AG09309 (cell line): Measurements from ENCODE around the gene TMEM63A.
"Not testable (repeated sequence)": the region's sequence is repeated elsewhere in the genome, so short reads cannot be mapped to it uniquely, and the experiment has no call there.

Experiments used
- DNase-seq: peaks from one replicate; pipeline ENCODE4 v3.0.0-alpha.2; 2010; ENCODE audit warnings: low read depth
- H3K4me3 ChIP-seq: 2 replicates; pipeline ENCODE4 v1.5.1; 2011; ENCODE audit warnings: mild to moderate bottlenecking, low read depth, low read length, moderate library complexity; ENCODE audit not compliant: control insufficient read depth
- CTCF ChIP-seq: IDR thresholded peaks from 2 replicates; pipeline ENCODE4 v1.5.1; 2011; ENCODE audit warnings: mild to moderate bottlenecking, low read depth, low read length, inconsistent platforms; ENCODE audit not compliant: insufficient read depth, control insufficient read depth; ENCODE audit errors: missing control alignments

TMEM63A gene

DNA sequence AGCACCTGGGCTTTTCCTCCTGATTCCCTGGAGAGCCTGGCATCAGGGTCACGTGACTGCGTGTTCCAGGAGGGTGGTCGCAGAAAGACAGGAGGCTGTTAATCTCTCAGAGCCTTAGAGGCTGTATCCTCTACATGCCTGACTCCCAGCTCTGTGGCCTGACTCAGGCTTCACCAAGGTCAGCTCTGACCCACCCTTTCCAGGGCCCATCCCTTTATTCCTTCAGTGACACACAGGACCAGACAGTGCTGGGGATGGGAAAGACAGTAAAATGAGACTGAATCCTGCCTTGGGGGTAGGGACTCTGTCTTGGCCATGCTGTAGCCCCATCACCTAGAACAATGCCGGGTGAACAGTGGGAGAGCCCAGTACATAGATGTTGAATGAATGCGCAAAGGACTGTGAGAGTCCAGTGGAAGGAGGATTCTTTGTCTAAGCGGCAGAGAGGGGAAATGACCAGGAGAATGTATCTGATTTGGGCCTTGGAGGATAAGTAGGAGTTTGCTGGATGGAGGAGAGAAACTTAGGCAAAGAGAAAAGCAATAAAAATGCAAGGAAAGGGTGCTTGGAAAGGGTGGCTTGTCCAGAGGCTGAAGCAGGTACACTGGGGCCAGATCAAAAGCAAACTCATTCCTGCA lies 39.3 kb downstream of the TMEM63A start:
- DNase-seq: no peak
- no peak for TF ChIP-seq CTCF
- no peak overlapping the region for H3K4me3 ChIP-seq

DNA sequence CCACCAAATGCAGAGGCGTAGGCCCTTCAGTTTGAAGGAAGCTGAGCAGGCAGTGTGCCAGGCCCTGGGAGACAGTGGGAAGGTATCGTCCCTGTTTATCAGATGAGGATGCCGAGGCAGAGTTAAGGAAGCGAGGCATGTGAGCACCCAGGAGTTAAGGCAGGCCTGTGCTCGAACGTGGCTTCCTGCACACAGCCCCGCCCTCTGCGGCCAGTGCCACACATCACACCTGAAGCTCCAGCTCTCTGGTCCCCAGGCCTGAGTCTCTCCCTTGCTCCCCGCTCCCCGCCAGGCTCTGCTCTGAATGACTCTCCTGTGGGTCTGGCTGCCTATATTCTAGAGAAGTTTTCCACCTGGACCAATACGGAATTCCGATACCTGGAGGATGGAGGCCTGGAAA lies 40.1 kb downstream of the TMEM63A start:
- H3K4me3 ChIP-seq: no peak overlapping the region
- DNase-seq: no peak
- no peak for TF ChIP-seq CTCF

GRCh38 chr1:225840713-225841112 lies 41.5 kb downstream of the TMEM63A start:
- DNase-seq: no peak
- no peak for TF ChIP-seq CTCF
- no peak overlapping the region for H3K4me3 ChIP-seq

DNA sequence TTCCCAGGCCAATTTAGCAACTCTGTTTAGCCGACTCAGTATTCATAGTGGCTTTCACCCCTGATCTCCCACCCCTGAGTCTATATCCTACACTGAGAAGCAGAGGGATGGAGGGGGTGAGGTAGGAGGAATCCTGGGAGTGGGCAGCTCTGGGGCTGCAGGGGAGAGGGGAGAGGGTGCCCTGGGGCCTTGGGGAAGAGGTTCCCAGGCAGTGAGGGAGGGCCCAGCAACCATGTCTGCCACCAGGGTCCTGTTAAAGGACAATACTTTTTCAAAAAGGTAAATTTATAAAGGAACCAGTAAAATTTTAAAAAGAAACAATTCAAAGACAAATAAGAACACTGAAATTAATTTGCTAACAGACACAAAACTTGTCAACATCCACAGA lies 42.0 kb downstream of the TMEM63A start:
- no peak for DNase-seq
- no peak for TF ChIP-seq CTCF
- no peak overlapping the region for H3K4me3 ChIP-seq

- no peak overlapping the region for H3K4me3 ChIP-seq
- no peak for TF ChIP-seq CTCF
- DNase-seq: no peak
These were observed 43.4 kb downstream of the TMEM63A start for GRCh38 chr1:225838793-225839192.

DNA sequence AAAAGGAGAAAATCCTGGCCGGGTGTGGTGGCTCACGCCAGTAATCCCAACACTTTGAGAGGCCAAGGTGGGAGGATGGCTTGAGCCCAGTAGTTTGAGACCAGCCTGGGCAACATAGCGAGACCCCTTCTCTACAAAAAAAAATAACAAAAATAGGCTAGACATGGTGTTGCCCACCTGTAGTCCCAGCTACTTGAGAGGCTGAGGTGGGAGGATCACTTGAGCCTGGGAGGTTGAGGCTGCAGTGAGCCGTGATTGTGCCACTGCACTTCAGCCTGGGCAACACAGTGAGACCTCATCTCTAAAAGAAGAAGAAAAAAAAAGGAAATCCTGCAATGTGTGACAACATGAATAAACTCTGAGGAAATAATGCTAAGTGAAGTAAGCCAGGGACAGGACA lies 45.9 kb downstream of the TMEM63A start:
- not testable (repeated sequence) for H3K4me3 ChIP-seq, DNase-seq

DNA sequence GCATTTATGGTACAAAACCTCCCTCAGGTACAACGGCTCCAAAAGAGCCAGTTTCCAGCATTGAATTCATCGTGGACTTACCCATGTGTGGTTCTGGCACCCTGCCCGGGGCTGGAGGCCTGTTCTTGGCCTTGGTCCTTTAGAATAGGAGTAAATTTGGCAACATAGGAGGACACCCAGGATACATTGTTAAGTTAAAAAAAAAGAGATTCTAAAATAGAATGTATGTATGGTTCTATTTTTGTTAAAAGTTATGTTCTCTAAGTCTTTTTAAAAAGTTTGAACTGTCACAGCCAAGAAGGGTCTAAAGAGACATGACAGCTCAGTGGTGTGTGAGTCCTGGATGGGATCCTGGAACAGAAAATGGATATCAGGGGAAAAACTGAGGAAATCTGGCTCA lies 46.3 kb downstream of the TMEM63A start:
- TF ChIP-seq CTCF: no peak
- DNase-seq: no peak
- no peak overlapping the region for H3K4me3 ChIP-seq
